Activated B cell treated with CpG ODN at 0.5 μM for 24 hours (primary cell): Measurements from ENCODE around the gene PASK. TPM values are rescaled to one million over a fixed set of nuclear protein-coding genes. Genes with fewer than 3 reads are reported as not detected.

Source experiments
- ATAC-seq: fragments of 200-7000 bp; cut with Tn5 transposase; one replicate; pipeline ENCODE4 v1.10.0; 2021; ENCODE audit warnings: low read depth, mild to moderate bottlenecking, moderate library complexity
- CTCF ChIA-PET: fragments of 350-600 bp; sonication (Branson Sonifier 250); formaldehyde crosslinking; loops from one replicate; lab custom pipeline; 2021; ENCODE audit warnings: antibody characterized with exemption; lab: Charles Lee
- POLR2A ChIA-PET: fragments of 350-600 bp; sonication (Branson Sonifier 250); formaldehyde crosslinking; loops from one replicate; lab custom pipeline; 2021; ENCODE audit warnings: antibody characterized with exemption; lab: Charles Lee
- DNase-seq: peaks from one replicate; pipeline ENCODE4 v3.0.0; 2022
- H3K27ac Mint-ChIP-seq: one replicate; pipeline ENCODE4 v1.8.0; 2020; ENCODE audit warnings: mixed read lengths
- H3K27me3 Mint-ChIP-seq: one replicate; pipeline ENCODE4 v1.8.0; 2021; ENCODE audit warnings: mixed read lengths
- H3K36me3 Mint-ChIP-seq: one replicate; pipeline ENCODE4 v1.8.0; 2021; ENCODE audit warnings: low read depth, mixed read lengths
- H3K4me1 Mint-ChIP-seq: one replicate; pipeline ENCODE4 v1.8.0; 2021; ENCODE audit warnings: mixed read lengths
- H3K4me3 Mint-ChIP-seq: one replicate; pipeline ENCODE4 v1.8.0; 2020; ENCODE audit warnings: mild to moderate bottlenecking, mixed read lengths
- H3K9me3 Mint-ChIP-seq: one replicate; pipeline ENCODE4 v1.8.0; 2020; ENCODE audit warnings: mixed read lengths
- intact Hi-C: fragments of 100-400 bp; cut with micrococcal nuclease; formaldehyde crosslinking; loops from one replicate; pipeline ENCODE4 v1.15.1; 2024
- total RNA-seq: library from RNA; stranded (reverse); gene quantifications from 2 replicates; pipeline ENCODE4 v1.2.3, GENCODE V29; 2022
- TF ChIP-seq, protein P1 (sequence below): fragments of 200-600 bp; IDR thresholded peaks from one replicate; pipeline ENCODE4 v1.8.0; 2022; ENCODE audit warnings: antibody characterized with exemption, mild to moderate bottlenecking

PASK gene
- total RNA-seq, 1 donor from 2014 or later = 150 TPM

- Mint-ChIP-seq H3K27ac (peak overlapping the region; percentile 94), H3K27me3 (no peaks in the 10 kb centered on the region), H3K4me3 (peak overlapping the region; percentile 61), H3K9me3 (no peaks in the 10 kb centered on the region), H3K4me1 (peaks cover 53% of the 10 kb centered on the region), H3K36me3 (peaks cover 40% of the 10 kb centered on the region)
- no peak for ATAC-seq
- ChIA-PET CTCF (interaction anchor here (1.5 to 2.0 kb wide), 3 partner anchors 32 to 127 kb away, joined by 4 to 12 read pairs (median 9); partner anchors contain the start of gene PPP1R7), POLR2A (interaction anchor here (0.7 to 6.9 kb wide), 20 partner anchors 9 to 545 kb away, joined by 3 to 142 read pairs (median 4); partner anchors contain the start of genes HDLBP, MTERF4, PASK and PPP1R7)
- intact Hi-C loops = loop anchor here (1.0 kb wide), 4 partner anchors 8 to 69 kb away; partner anchors contain the start of genes MTERF4 and PPP1R7
- DNase-seq = no peak
- TF ChIP-seq, protein P1, sequence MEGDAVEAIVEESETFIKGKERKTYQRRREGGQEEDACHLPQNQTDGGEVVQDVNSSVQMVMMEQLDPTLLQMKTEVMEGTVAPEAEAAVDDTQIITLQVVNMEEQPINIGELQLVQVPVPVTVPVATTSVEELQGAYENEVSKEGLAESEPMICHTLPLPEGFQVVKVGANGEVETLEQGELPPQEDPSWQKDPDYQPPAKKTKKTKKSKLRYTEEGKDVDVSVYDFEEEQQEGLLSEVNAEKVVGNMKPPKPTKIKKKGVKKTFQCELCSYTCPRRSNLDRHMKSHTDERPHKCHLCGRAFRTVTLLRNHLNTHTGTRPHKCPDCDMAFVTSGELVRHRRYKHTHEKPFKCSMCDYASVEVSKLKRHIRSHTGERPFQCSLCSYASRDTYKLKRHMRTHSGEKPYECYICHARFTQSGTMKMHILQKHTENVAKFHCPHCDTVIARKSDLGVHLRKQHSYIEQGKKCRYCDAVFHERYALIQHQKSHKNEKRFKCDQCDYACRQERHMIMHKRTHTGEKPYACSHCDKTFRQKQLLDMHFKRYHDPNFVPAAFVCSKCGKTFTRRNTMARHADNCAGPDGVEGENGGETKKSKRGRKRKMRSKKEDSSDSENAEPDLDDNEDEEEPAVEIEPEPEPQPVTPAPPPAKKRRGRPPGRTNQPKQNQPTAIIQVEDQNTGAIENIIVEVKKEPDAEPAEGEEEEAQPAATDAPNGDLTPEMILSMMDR = no peak
Observed at GRCh38 chr2:241110089-241110606, 39.1 kb downstream of the PASK start.

DNA sequence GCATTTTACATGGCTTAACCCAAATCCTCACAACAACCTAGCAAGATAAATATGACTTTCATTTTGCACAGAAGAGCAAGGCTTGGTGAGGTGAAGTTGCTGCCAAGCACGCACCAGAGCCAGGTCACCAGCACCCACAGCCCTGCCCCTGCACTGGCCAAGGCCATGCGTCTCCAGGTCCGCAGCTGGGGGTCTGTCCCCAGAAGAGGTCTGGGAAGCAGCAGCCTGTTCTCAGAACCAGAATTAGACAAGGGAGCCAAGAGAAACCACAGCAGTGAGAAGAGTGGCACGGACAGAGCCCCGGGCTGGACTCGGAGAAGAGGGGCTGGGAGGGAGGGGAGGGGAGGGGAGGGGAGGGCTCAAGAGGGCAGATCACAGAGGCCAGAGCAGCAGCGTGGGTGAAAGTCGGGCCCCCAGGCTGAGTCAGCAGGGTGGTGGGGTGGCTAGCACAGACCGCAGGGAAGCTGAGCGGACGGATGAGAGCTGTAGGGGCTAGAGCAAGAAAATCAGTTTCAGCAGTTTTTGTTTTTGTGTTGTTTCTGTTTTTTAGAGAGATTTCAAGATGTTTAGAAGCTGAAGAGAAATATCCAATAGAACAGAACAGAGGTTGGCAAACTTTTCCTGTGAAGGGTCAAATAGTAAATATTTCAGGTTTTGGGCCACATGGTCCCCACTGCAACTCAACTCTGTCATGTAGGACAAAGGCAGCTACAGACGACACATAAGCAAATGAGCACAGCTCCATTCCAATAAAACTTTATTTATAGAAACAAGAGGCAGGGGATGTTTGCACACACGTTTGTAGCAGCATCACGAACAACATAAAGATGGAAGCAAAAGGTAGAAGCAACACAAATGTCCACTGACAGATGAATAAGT is 39.8 kb downstream of the PASK start:
- TF ChIP-seq, protein P1 = no peak
- Mint-ChIP-seq H3K27ac (peak overlapping the region; percentile 94), H3K36me3 (peaks cover 33% of the 10 kb centered on the region), H3K4me3 (peak overlapping the region; percentile 33), H3K9me3 (no peaks in the 10 kb centered on the region), H3K4me1 (peaks cover 53% of the 10 kb centered on the region), H3K27me3 (no peaks in the 10 kb centered on the region)
- POLR2A ChIA-PET = interaction anchor here (0.8 to 6.9 kb wide), 6 partner anchors 8 to 544 kb away, joined by 3 to 142 read pairs (median 48); partner anchors contain the start of genes MTERF4, PASK and PPP1R7
- intact Hi-C loops = loop anchor here (1.0 to 10.0 kb wide), 5 partner anchors 7 to 545 kb away; partner anchors contain the start of genes DUSP28, MTERF4, PPP1R7 and RNPEPL1
- ATAC-seq (no peak), DNase-seq (no peak)
- CTCF ChIA-PET = interaction anchor here (1.5 to 2.0 kb wide), 3 partner anchors 31 to 126 kb away, joined by 4 to 12 read pairs (median 9); partner anchors contain the start of gene PPP1R7

DNA sequence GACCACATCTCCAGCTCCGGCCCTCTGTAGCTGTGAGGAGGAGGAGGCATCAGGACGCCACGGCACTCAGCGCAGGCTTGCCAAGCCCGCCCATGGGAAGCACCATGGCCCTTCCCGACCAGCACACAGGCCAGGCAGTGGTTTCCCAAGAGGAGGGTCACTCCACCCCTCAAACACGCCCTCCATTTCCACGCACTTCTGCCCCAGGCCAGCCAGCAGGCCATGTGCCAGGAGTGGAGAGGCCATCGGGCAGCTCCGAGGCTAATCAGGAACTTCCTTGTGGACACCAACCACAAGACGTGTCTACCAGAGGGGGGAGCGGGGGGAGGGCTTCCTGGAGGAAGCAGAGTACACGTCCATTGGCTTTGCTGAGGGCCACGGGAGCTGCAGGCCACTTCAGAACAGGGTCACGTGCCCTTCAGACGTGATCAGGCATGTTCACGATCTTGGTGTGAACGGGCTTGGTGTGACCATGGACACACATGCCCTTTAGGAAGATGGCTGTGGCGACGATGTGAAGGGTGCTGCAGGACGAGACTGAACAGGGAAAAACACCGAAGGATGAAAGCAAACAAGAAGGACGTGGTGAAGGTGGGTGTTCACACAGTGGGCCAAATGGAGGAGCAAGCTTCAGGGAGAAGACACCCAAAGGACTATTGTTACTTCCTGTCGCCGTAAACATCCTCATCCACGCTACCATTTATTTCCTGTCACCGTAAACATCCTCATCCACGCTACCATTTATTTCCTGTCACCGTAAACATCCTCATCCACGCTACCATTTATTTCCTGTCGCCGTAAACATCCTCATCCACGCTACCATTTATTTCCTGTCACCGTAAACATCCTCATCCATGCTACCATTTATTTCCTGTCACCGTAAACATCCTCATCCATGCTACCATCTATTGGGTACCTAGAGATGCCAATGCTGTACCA is 40.7 kb downstream of the PASK start:
- H3K27ac Mint-ChIP-seq = peak overlapping the region; percentile 74
- DNase-seq (no peak), ATAC-seq (no peak)
- peaks cover 55% of the 10 kb centered on the region for H3K4me1 Mint-ChIP-seq
- TF ChIP-seq, protein P1 = no peak
- ChIA-PET CTCF (interaction anchor here (1.5 kb wide), 1 partner anchor 42 kb away, joined by 9 read pairs; the partner anchor contains the start of gene PPP1R7), POLR2A (interaction anchor here (1.1 to 6.9 kb wide), 5 partner anchors 7 to 41 kb away, joined by 3 to 142 read pairs (median 91); partner anchors contain the start of genes MTERF4, PASK and PPP1R7)
- intact Hi-C loops = loop anchor here (10.0 kb wide), 1 partner anchor 544 kb away; the partner anchor contains the start of genes DUSP28 and RNPEPL1
- H3K27me3 Mint-ChIP-seq = no peaks in the 10 kb centered on the region
- no peaks in the 10 kb centered on the region for H3K9me3 Mint-ChIP-seq
- H3K36me3 Mint-ChIP-seq = peaks cover 28% of the 10 kb centered on the region
- peak overlapping the region; percentile 33 for H3K4me3 Mint-ChIP-seq

GRCh38 chr2:241107031-241107783 is 42.1 kb downstream of the PASK start:
- ChIA-PET POLR2A (interaction anchor here (1.1 to 6.9 kb wide), 2 partner anchors 20 to 43 kb away, joined by 4 to 99 read pairs; partner anchors contain the start of genes PASK and PPP1R7), CTCF (no interaction called here)
- Mint-ChIP-seq H3K27ac (no peak overlapping the region), H3K27me3 (no peaks in the 10 kb centered on the region), H3K9me3 (no peaks in the 10 kb centered on the region), H3K4me1 (peaks cover 59% of the 10 kb centered on the region), H3K36me3 (peaks cover 29% of the 10 kb centered on the region), H3K4me3 (no peak overlapping the region)
- intact Hi-C loops = loop anchor here (10.0 kb wide), 1 partner anchor 542 kb away; the partner anchor contains the start of genes DUSP28 and RNPEPL1
- DNase-seq = no peak
- ATAC-seq = no peak
- TF ChIP-seq, protein P1 = no peak
